Activated T-helper 17 cell treated with anti-CD3 and anti-CD28 coated beads, Interleukin-2, amount 50 U/mL, for 72 hours (primary cell): ENCODE data around the gene COQ10A. TPM values are rescaled to one million over a fixed set of nuclear protein-coding genes. Genes with fewer than 3 reads are reported as not detected.
A peak's percentile ranks its signal among the peaks of the same experiment; 100 is the strongest.
"Not testable (repeated sequence)": the region's sequence is repeated elsewhere in the genome, so short reads cannot be mapped to it uniquely, and the experiment has no call there.

Experiments used
- ATAC-seq: fragments of 150-1000 bp; cut with Tn5 transposase; replicated peaks from 2 replicates; pipeline ENCODE4 v1.10.0; 2021; ENCODE audit warnings: mild to moderate bottlenecking, moderate library complexity
- H3K27ac Mint-ChIP-seq: one replicate; pipeline ENCODE4 v1.8.0; 2022; ENCODE audit warnings: mixed read lengths
- H3K27me3 Mint-ChIP-seq: one replicate; pipeline ENCODE4 v1.8.0; 2022; ENCODE audit warnings: mixed read lengths
- H3K36me3 Mint-ChIP-seq: one replicate; pipeline ENCODE4 v1.8.0; 2022; ENCODE audit warnings: low read depth, mild to moderate bottlenecking, mixed read lengths
- H3K4me1 Mint-ChIP-seq: one replicate; pipeline ENCODE4 v1.8.0; 2022; ENCODE audit warnings: mixed read lengths
- H3K4me3 Mint-ChIP-seq: one replicate; pipeline ENCODE4 v1.8.0; 2022; ENCODE audit warnings: mild to moderate bottlenecking, mixed read lengths
- H3K9me3 Mint-ChIP-seq: one replicate; pipeline ENCODE4 v1.8.0; 2022; ENCODE audit warnings: mixed read lengths
- total RNA-seq, 2 donors: library from RNA; stranded (reverse); gene quantifications; one replicate each; pipeline ENCODE4 v1.2.3, GENCODE V29; 2022

Gene COQ10A
- total RNA-seq, 2 donors from 2014 or later, result 5.3 to 9.7 TPM

GRCh38 chr12:56257491-56258067 lies 9.2 kb upstream of the COQ10A start:
- Mint-ChIP-seq H3K27me3 (no peaks in the 10 kb centered on the region), H3K4me3 (peak overlapping the region; percentile 81), H3K27ac (peak overlapping the region; percentile 69), H3K4me1 (peaks cover 11% of the 10 kb centered on the region), H3K36me3 (peaks cover 38% of the 10 kb centered on the region), H3K9me3 (no peaks in the 10 kb centered on the region)
- ATAC-seq, result peak; percentile 20

- ATAC-seq, result peak; percentile 97
- H3K27ac Mint-ChIP-seq, result peak within 1 kb of the TSS; percentile 87
- peaks cover 11% of the 10 kb centered on the region for H3K4me1 Mint-ChIP-seq
- no peaks in the 10 kb centered on the region for H3K9me3 Mint-ChIP-seq
- no peaks in the 10 kb centered on the region for H3K27me3 Mint-ChIP-seq
- H3K4me3 Mint-ChIP-seq, result peak within 1 kb of the TSS; percentile 88
- H3K36me3 Mint-ChIP-seq, result peaks cover 31% of the 10 kb centered on the region
These were observed 8.5 kb upstream of the COQ10A start, which contains the start of gene ANKRD52 for GRCh38 chr12:56258068-56258819. Gene ANKRD52, minus strand, starts transcription at chr12:56258384. Its CDS starts 115 bp downstream, at chr12:56258269.

GRCh38 chr12:56258820-56259183 lies 7.9 kb upstream of the COQ10A start:
- no peaks in the 10 kb centered on the region for H3K9me3 Mint-ChIP-seq
- H3K4me1 Mint-ChIP-seq, result peaks cover 11% of the 10 kb centered on the region
- peak overlapping the region; percentile 87 for H3K27ac Mint-ChIP-seq
- H3K27me3 Mint-ChIP-seq, result no peaks in the 10 kb centered on the region
- peak overlapping the region; percentile 88 for H3K4me3 Mint-ChIP-seq
- H3K36me3 Mint-ChIP-seq, result peaks cover 26% of the 10 kb centered on the region
- no peak for ATAC-seq

GRCh38 chr12:56260380-56260779 lies 6.4 kb upstream of the COQ10A start:
- Mint-ChIP-seq H3K9me3 (no peaks in the 10 kb centered on the region), H3K27ac (no peak overlapping the region), H3K4me3 (no peak overlapping the region), H3K36me3 (peaks cover 10% of the 10 kb centered on the region), H3K4me1 (peaks cover 11% of the 10 kb centered on the region), H3K27me3 (no peaks in the 10 kb centered on the region)
- ATAC-seq, result no peak

- peaks cover 6% of the 10 kb centered on the region for H3K36me3 Mint-ChIP-seq
- H3K27me3 Mint-ChIP-seq, result no peaks in the 10 kb centered on the region
- ATAC-seq, result no peak
- no peak overlapping the region for H3K27ac Mint-ChIP-seq
- no peak overlapping the region for H3K4me3 Mint-ChIP-seq
- H3K4me1 Mint-ChIP-seq, result peaks cover 10% of the 10 kb centered on the region
- H3K9me3 Mint-ChIP-seq, result no peaks in the 10 kb centered on the region
These were observed 5.8 kb upstream of the COQ10A start for GRCh38 chr12:56260921-56261320.

- Mint-ChIP-seq H3K9me3 (no peaks in the 10 kb centered on the region), H3K27ac (no peak overlapping the region), H3K36me3 (no peaks in the 10 kb centered on the region), H3K4me3 (no peak overlapping the region), H3K27me3 (no peaks in the 10 kb centered on the region), H3K4me1 (peaks cover 11% of the 10 kb centered on the region)
- ATAC-seq, result no peak
These were observed 5.1 kb upstream of the COQ10A start for GRCh38 chr12:56261503-56262232.

- not testable (repeated sequence) for H3K27me3 Mint-ChIP-seq, H3K27ac Mint-ChIP-seq, H3K36me3 Mint-ChIP-seq, H3K9me3 Mint-ChIP-seq, ATAC-seq, H3K4me3 Mint-ChIP-seq
- H3K4me1 Mint-ChIP-seq, result peaks cover 18% of the 10 kb centered on the region
These were observed 3.8 kb upstream of the COQ10A start for GRCh38 chr12:56262955-56263354.

- not testable (repeated sequence) for H3K27me3 Mint-ChIP-seq, ATAC-seq, H3K9me3 Mint-ChIP-seq
- peaks cover 20% of the 10 kb centered on the region for H3K36me3 Mint-ChIP-seq
- H3K27ac Mint-ChIP-seq, result peak overlapping the region; percentile 94
- peak overlapping the region; percentile 97 for H3K4me3 Mint-ChIP-seq
- H3K4me1 Mint-ChIP-seq, result peaks cover 18% of the 10 kb centered on the region
These were observed 562 bp upstream of the COQ10A start for GRCh38 chr12:56266068-56266692.

GRCh38 chr12:56267443-56268071 lies 815 bp downstream of the COQ10A start:
- H3K36me3 Mint-ChIP-seq, result peaks cover 34% of the 10 kb centered on the region
- no peaks in the 10 kb centered on the region for H3K27me3 Mint-ChIP-seq
- peak overlapping the region; percentile 97 for H3K4me3 Mint-ChIP-seq
- ATAC-seq, result no peak
- no peaks in the 10 kb centered on the region for H3K9me3 Mint-ChIP-seq
- H3K4me1 Mint-ChIP-seq, result peaks cover 18% of the 10 kb centered on the region
- H3K27ac Mint-ChIP-seq, result peak overlapping the region; percentile 59

GRCh38 chr12:56271031-56271430 lies 4.3 kb downstream of the COQ10A start:
- no peaks in the 10 kb centered on the region for H3K9me3 Mint-ChIP-seq
- H3K27me3 Mint-ChIP-seq, result no peaks in the 10 kb centered on the region
- H3K4me3 Mint-ChIP-seq, result no peak overlapping the region
- no peak for ATAC-seq
- H3K4me1 Mint-ChIP-seq, result peaks cover 18% of the 10 kb centered on the region
- peaks cover 68% of the 10 kb centered on the region for H3K36me3 Mint-ChIP-seq
- H3K27ac Mint-ChIP-seq, result peak overlapping the region; percentile 69

- Mint-ChIP-seq H3K36me3 (peaks cover 83% of the 10 kb centered on the region), H3K4me1 (peaks cover 11% of the 10 kb centered on the region)
- H3K4me3 Mint-ChIP-seq, H3K27ac Mint-ChIP-seq, ATAC-seq, H3K9me3 Mint-ChIP-seq, H3K27me3 Mint-ChIP-seq: not testable (repeated sequence)
These were observed 5.7 kb downstream of the COQ10A start for GRCh38 chr12:56272468-56272867.

- H3K27ac Mint-ChIP-seq, result no peak overlapping the region
- no peak for ATAC-seq
- H3K27me3 Mint-ChIP-seq, result no peaks in the 10 kb centered on the region
- no peaks in the 10 kb centered on the region for H3K9me3 Mint-ChIP-seq
- H3K4me3 Mint-ChIP-seq, result no peak overlapping the region
- peaks cover 95% of the 10 kb centered on the region for H3K36me3 Mint-ChIP-seq
- H3K4me1 Mint-ChIP-seq, result peaks cover 1% of the 10 kb centered on the region
These were observed 7.6 kb downstream of the COQ10A start for GRCh38 chr12:56274299-56274698.

GRCh38 chr12:56278905-56279304 lies 12.2 kb downstream of the COQ10A start:
- H3K9me3 Mint-ChIP-seq, result no peaks in the 10 kb centered on the region
- H3K4me3 Mint-ChIP-seq, result no peak overlapping the region
- H3K27me3 Mint-ChIP-seq, result no peaks in the 10 kb centered on the region
- no peak overlapping the region for H3K27ac Mint-ChIP-seq
- H3K36me3 Mint-ChIP-seq, result peaks cover 96% of the 10 kb centered on the region
- no peak for ATAC-seq
- no peaks in the 10 kb centered on the region for H3K4me1 Mint-ChIP-seq

- H3K4me1 Mint-ChIP-seq, result no peaks in the 10 kb centered on the region
- no peaks in the 10 kb centered on the region for H3K27me3 Mint-ChIP-seq
- H3K4me3 Mint-ChIP-seq, result no peak overlapping the region
- H3K27ac Mint-ChIP-seq, result no peak overlapping the region
- no peaks in the 10 kb centered on the region for H3K9me3 Mint-ChIP-seq
- no peak for ATAC-seq
- H3K36me3 Mint-ChIP-seq, result peaks cover 93% of the 10 kb centered on the region
These were observed 14.1 kb downstream of the COQ10A start for GRCh38 chr12:56280849-56281248.
